Measurements from ENCODE around the gene MDC1. TPM values are rescaled to one million over a fixed set of nuclear protein-coding genes. Genes with fewer than 3 reads are reported as not detected.
"Not testable (repeated sequence)": the region's sequence is repeated elsewhere in the genome, so short reads cannot be mapped to it uniquely, and the experiment has no call there.

Gene MDC1
- total RNA-seq, 1 donor: 6.4 TPM

DNA sequence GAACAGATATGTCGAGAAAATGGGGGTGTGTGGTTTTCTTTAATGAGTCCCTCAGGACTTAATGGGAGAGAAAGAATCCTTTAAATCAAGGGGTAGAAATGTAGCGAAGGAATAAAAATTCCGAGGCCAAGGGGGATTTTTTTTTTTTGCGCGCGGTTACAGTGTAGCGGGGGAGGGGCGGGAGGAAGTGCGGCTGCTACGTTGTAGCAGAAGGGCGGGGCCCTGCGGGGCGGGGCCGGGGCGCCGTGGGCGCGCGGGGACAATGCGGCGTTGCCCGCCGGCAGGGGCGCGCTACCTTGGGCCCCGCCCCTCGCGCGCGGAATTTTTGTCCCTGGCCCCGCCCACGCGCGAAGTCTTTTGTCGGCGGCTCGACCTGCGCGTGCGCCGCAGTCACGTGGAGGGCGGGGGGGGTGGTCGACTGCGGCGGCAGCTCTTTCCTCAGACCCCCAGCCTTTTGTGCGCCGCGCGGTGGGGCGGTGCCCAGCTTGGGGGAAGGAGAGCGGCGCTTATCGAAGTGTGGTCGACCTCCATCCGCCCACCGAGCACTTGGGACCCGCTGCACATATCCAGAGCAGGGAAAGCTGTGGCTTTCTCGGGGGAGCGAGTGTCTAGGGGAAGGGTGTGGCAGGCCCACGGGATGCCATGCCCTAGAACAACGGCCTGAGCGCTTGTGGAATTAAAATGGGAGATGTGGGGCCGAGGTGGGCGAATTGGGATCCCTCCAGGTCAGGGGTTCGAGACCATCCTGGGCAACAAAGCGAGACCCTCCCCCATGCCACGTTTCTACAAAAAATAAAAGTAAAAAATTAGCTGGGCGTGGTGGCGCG lies 4.3 kb upstream of the MDC1 start:
- H3K4me3 ChIP-seq (ENCODE audit: low read length): peak overlapping the region; percentile 100
- H3K4me1 ChIP-seq (ENCODE audit: insufficient read depth, low read length): peaks cover 73% of the 10 kb centered on the region

DNA sequence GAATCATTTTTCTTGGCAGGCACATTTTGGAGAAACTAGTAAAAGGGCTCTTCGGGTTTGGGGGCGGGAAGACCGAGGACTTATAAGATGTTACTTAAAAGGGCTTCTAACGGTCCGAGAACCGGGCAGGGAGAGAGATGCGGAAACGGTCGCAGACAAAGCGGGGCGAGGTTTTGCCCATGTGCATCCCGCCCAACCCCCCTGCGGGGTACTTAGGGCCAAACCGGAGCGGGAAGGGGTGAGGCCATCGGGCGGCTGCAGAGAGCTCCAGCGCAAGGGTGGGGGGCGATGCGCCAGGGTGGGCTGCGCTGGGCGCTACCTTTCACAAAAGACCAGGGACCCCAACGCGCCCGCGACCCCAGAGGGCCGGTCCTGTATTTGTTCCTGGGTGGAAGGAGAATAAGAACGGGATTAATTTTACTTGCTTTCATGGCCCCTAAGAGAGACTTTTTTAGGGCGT lies 3.7 kb upstream of the MDC1 start:
- peak overlapping the region; percentile 100 for H3K4me3 ChIP-seq (ENCODE audit: low read length)
- no peaks in the 10 kb centered on the region for H3K9me3 ChIP-seq (ENCODE audit: low read depth, low read length)
- no peaks in the 10 kb centered on the region for H3K27me3 ChIP-seq (ENCODE audit: insufficient read depth, low read length)
- H3K4me1 ChIP-seq (ENCODE audit: insufficient read depth, low read length): peaks cover 75% of the 10 kb centered on the region

More for the DNA sequence above, 4.3 kb upstream of the MDC1 start:
- Histone ChIP-seq H3K27me3 (ENCODE audit: insufficient read depth, low read length) (no peaks in the 10 kb centered on the region), H3K9me3 (ENCODE audit: low read depth, low read length) (no peaks in the 10 kb centered on the region)

DNA sequence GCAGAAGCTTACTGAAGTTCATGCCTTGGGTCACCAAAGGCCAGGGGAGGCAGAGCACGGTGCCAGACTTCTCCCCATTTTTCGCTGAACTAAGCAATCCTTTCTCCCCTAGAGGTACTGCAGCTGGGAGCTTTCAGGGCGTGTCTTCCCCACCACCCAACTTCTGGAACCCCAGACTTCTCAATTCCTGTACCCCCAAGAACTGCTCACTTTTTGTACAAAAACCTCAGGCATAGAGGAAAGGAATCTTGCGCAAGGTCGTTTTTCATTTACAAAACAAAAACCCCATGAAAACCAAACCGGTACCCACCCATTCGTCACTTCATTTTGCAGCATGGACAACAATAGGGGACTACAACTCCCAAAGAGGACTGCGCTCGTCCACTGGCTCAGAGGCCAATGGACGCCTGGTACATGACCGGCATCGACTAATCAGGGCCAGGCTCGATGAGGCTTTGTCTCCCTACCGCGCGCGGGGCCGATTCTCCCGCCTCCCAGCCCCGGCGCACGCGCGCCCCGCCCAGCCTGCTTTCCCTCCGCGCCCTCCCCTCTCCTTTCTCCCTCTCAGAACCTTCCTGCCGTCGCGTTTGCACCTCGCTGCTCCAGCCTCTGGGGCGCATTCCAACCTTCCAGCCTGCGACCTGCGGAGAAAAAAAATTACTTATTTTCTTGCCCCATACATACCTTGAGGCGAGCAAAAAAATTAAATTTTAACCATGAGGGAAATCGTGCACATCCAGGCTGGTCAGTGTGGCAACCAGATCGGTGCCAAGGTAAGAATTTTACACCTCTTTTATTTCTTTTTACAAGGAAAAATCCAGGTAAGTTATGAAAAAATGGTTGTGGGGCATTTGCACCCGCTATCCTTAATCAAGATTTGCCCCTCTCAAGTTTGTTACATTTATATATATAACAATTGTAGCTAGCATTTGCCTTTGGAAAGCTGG lies 3.0 kb upstream of the MDC1 start, which contains the start of gene TUBB:
TUBB (plus strand) TSS at position 562 of the 947 bp plus-strand sequence; CDS start at position 717, 155 bp downstream.
- Histone ChIP-seq H3K4me3 (ENCODE audit: low read length) (peak within 1 kb of the TSS; percentile 100), H3K4me1 (ENCODE audit: insufficient read depth, low read length) (peaks cover 70% of the 10 kb centered on the region)

DNA sequence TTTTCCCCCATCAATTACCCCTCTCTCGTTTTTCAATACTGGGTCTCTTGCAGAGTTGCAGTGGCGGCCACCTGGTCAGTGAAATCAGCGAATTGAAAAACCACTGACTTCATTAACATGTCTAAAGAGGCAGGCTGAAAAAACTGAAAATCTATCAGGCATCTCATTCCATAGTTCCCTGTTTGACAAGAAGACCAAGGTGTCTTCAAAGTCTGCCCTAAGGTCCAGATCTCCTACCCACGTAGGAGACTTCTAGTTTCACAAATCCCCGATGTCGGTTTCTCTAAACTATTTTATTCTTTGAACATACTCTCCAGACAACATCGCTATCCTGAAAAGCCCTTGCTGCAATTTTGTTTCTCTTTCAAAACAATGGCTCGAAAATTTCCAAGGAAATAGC lies 2.3 kb upstream of the MDC1 start:
- no peaks in the 10 kb centered on the region for H3K27me3 ChIP-seq (ENCODE audit: insufficient read depth, low read length)
- no peaks in the 10 kb centered on the region for H3K9me3 ChIP-seq (ENCODE audit: low read depth, low read length)
- H3K4me1 ChIP-seq (ENCODE audit: insufficient read depth, low read length): peaks cover 63% of the 10 kb centered on the region
- peak overlapping the region; percentile 100 for H3K4me3 ChIP-seq (ENCODE audit: low read length)

More for the DNA sequence above, 3.0 kb upstream of the MDC1 start, which contains the start of gene TUBB:
- H3K27me3 ChIP-seq (ENCODE audit: insufficient read depth, low read length): no peaks in the 10 kb centered on the region
- no peaks in the 10 kb centered on the region for H3K9me3 ChIP-seq (ENCODE audit: low read depth, low read length)

DNA sequence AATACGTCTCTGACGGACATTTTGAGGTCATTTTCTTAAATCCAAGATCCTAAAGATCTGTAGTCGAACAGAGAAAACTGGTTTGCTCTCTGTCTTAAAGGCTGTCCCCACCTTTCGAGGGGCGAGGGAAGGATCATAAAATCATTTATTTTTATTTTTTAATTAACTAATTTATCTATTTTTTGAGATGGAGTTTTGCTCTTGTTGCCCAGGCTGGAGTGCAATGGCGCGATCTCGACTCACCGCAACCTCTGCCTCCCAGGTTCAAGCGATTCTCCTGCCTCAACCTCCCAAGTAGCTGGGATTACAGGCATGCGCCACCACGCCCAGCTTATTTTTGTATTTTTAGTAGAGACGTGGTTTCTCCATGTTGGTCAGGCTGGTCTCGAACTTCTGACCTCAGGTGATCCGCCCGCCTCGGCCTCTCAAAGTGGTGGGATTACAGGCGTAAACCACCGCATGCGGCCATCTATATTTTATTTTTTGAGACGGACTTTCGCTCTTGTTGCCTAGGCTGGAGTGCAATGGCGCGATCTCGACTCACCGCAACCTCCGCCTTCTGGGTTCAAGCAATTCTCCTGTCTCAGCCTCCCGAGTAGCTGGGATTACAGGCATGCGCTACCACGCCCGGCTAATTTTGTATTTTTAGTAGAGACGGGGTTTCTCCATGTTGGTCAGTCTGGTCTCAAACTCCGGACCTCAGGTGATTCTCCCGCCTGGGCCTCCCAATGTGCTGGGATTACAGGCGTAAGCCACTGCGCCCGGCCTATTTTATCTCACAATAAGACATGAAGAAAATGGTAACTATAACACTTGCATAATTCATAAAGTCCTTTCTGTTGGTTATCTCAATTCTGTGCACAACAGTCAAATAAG lies 1.0 kb upstream of the MDC1 start:
- H3K4me3 ChIP-seq (ENCODE audit: low read length): peak overlapping the region; percentile 29
- H3K4me1 ChIP-seq (ENCODE audit: insufficient read depth, low read length): peaks cover 50% of the 10 kb centered on the region
- H3K9me3 ChIP-seq (ENCODE audit: low read depth, low read length); H3K27me3 ChIP-seq (ENCODE audit: insufficient read depth, low read length): not testable (repeated sequence)

DNA sequence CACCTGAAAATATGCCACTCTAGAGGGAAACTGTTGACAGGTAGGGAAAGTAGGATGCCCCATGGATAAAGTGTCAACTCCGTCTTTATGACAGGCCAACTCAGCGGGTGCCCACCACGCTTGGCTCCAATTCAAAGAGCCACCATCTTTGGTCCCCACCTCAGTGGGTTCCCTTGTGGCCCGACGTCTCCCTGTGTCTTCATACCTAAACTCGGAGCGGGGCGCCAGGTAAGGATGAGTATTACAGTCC lies 277 bp downstream of the MDC1 start:
- Histone ChIP-seq H3K4me3 (ENCODE audit: low read length) (peak overlapping the region; percentile 54), H3K27me3 (ENCODE audit: insufficient read depth, low read length) (no peaks in the 10 kb centered on the region), H3K9me3 (ENCODE audit: low read depth, low read length) (no peaks in the 10 kb centered on the region), H3K4me1 (ENCODE audit: insufficient read depth, low read length) (peaks cover 50% of the 10 kb centered on the region)

DNA sequence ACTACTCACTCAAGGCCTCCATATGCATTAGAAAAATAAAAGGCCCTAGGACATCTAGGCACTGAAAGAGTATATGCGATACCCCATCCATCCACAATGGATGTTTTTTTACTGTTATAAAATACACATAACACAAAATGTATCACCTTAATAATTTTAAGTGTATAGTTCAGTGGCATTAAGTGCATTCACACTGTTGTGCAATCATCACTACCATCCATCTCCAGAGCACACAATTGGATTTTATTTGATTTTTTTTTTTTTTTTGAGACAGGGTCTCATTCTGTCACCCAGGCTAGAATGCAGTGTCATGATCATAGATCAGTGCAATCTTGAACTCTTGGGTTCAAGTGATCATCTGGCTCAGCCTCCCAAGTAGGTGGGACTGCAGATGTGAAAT lies 2.8 kb downstream of the MDC1 start:
- Histone ChIP-seq H3K27me3 (ENCODE audit: insufficient read depth, low read length) (no peaks in the 10 kb centered on the region), H3K9me3 (ENCODE audit: low read depth, low read length) (no peaks in the 10 kb centered on the region), H3K4me3 (ENCODE audit: low read length) (no peak overlapping the region), H3K4me1 (ENCODE audit: insufficient read depth, low read length) (peaks cover 42% of the 10 kb centered on the region)

DNA sequence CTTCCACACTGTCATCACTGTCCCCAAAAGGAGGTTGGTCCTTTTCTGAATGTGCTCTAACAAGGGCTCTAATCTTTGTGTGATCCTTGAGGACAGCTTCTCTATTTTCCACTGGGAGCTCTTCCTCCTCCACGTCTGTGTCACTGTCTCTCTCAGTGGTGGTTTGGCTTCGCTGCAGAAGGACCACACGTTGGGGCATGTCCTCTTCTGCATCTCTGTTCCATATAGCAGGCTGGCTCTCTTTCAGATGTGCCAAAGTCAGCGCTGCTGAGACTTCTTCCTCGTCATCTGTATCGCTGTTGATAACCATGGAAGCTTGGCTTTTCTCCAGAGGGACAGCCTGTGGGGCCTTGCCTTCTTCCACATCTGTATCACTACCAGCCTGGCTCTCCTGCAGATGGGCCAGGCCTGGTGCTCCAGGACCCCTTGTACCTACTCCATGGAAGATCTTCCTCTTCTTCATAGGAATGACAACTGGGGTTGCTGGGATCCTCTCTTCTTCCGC lies 4.6 kb downstream of the MDC1 start:
- H3K27me3 ChIP-seq (ENCODE audit: insufficient read depth, low read length): no peaks in the 10 kb centered on the region
- no peaks in the 10 kb centered on the region for H3K9me3 ChIP-seq (ENCODE audit: low read depth, low read length)
- no peak overlapping the region for H3K4me3 ChIP-seq (ENCODE audit: low read length)
- H3K4me1 ChIP-seq (ENCODE audit: insufficient read depth, low read length): peaks cover 25% of the 10 kb centered on the region

DNA sequence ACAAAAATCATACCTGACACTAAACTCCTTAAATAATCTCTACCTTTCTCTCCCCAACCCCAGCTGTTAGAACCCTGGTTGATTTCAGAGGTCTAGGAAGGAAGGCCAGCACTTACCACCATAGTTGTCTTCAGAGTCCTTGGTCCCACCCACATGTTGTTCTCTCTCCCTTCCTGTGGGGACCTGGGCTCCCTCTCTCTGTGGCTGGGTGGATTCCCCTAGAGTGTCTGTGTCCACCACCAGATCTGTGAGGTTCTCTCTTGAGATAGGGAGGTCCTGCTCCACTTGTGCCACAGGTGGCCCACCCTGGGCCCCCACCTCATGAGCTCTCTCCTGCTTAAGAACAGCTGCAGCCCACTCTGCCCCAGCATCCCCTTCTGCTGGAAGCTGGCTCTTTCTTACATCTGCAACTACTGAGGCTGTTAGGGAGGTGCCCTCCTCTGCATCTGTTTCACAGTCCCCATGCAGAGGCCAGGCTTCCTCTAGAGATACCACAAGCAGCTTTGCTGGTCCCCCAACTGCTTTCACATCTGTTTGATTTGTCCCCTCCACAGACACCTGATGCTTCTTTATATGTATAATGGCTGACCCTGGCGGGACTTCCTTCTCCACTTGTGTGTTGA lies 5.2 kb downstream of the MDC1 start:
- no peak overlapping the region for H3K4me3 ChIP-seq (ENCODE audit: low read length)
- no peaks in the 10 kb centered on the region for H3K27me3 ChIP-seq (ENCODE audit: insufficient read depth, low read length)
- H3K4me1 ChIP-seq (ENCODE audit: insufficient read depth, low read length): peaks cover 25% of the 10 kb centered on the region
- no peaks in the 10 kb centered on the region for H3K9me3 ChIP-seq (ENCODE audit: low read depth, low read length)

DNA sequence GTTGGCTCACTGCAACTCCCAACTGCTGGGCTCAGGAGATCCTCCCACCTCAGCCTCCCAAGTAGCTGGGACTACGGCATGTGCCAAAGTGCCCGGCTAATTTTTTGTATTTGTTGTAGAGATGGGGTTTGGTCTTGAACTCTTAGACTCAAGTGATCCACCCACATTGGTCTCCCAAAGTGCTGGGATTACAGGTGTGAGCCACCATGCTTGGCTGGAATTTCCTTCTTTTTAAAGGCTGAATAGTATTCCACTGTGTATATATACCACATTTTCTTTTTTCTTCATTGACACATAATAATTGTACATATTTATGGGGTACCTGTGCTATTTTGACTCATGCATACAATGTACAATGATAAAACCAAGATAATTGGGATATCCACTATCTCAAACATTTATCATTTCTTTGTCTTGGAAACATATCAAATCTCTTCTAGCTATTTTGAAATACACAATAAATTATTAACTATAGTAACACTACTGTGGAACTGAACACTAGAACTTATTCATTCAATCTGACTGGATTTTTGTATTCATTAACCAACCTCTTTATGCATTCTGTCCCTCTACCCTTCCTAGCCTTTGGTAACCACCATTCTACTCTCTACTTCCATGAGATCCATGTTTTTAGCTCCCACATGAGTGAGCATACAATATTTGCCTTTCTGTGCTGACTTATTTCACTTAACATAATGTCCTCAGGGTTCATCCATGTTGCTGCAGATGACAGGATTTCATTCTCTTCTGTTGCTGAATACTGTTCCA lies 7.8 kb downstream of the MDC1 start:
- H3K9me3 ChIP-seq (ENCODE audit: low read depth, low read length): no peaks in the 10 kb centered on the region

DNA sequence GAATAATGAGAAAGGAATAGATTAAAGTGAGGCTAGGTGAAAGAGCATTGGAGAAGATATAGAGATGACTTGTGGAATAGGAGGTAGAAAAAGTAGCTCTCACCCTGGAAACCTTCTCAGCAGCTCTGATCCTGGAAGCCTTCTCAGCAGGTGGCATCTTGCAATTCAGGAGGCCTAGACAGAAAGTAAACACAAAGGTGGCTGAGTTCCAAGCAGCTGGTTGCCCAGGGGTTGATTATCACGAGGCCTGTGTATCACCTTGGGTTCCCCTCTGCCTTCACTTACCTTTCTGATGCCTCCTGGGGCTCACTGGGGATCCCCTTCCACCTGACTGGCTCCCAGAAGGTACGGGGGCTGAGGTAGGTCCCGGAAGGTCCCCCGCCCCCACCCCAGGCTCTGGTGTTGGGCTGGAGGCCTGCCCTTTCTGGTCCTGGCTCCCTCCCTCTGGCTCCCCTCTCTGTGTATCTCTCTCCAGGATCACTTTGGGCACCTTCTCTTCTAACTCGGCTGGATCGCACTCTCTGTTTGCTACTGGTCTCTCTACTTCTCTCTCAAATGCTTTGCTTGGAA lies 9.7 kb downstream of the MDC1 start:
- Histone ChIP-seq H3K9me3 (ENCODE audit: low read depth, low read length) (no peaks in the 10 kb centered on the region), H3K27me3 (ENCODE audit: insufficient read depth, low read length) (no peaks in the 10 kb centered on the region), H3K4me3 (ENCODE audit: low read length) (no peak overlapping the region), H3K4me1 (ENCODE audit: insufficient read depth, low read length) (peaks cover 20% of the 10 kb centered on the region)

More for the DNA sequence above, 7.8 kb downstream of the MDC1 start:
- H3K4me1 ChIP-seq (ENCODE audit: insufficient read depth, low read length): peaks cover 17% of the 10 kb centered on the region
- no peak overlapping the region for H3K4me3 ChIP-seq (ENCODE audit: low read length)
- H3K27me3 ChIP-seq (ENCODE audit: insufficient read depth, low read length): no peaks in the 10 kb centered on the region

DNA sequence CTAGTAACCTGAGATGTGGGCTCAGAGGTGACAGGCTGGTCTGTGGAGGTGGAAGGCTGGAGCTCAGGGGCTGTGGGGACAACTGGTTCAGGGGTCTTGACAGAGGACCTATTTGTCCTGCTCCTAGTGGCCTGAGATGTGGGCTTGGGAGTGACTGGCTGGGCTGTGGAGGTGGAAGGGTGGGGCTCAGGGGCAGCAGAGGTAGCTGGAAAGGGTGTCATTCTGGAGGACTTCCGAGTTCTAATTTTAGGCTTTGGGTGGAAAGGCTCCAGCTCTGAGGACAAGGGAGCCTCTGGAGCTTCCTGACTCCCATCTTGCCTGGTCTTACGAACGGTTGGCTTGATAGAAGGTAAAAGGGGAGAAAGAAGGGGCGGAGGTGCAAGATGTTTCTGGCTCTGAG lies 11.5 kb downstream of the MDC1 start:
- H3K4me3 ChIP-seq (ENCODE audit: low read length): no peak overlapping the region
- H3K27me3 ChIP-seq (ENCODE audit: insufficient read depth, low read length): no peaks in the 10 kb centered on the region
- H3K4me1 ChIP-seq (ENCODE audit: insufficient read depth, low read length): peaks cover 13% of the 10 kb centered on the region
- H3K9me3 ChIP-seq (ENCODE audit: low read depth, low read length): no peaks in the 10 kb centered on the region

DNA sequence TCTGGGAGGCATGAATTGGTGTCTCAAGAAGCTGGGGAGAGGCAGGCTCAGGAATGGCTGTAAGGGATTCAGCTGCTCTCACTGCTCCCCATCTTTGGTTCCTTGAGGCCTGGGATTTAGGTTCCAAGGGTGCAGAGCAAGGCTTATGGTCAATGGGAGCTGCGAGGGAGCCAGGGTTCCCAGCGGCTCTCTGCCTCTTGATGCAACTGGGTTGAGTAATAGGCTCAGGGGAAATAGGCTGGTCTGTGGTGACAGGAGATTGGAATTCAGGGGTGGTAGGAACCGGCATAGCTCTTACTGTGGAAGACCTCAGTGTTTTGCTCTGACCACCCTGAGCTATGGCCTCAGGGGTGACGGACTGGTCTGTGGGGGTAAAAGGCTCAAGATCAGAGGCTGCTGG lies 13.3 kb downstream of the MDC1 start:
- Histone ChIP-seq H3K4me3 (ENCODE audit: low read length) (no peak overlapping the region), H3K9me3 (ENCODE audit: low read depth, low read length) (no peaks in the 10 kb centered on the region)

More for the DNA sequence above, 13.3 kb downstream of the MDC1 start:
- H3K4me1 ChIP-seq (ENCODE audit: insufficient read depth, low read length): peaks cover 18% of the 10 kb centered on the region
- no peaks in the 10 kb centered on the region for H3K27me3 ChIP-seq (ENCODE audit: insufficient read depth, low read length)

Data from mononuclear cell (primary cell).